Measurements from ENCODE around the gene ACOD1.

Gene ACOD1

DNA sequence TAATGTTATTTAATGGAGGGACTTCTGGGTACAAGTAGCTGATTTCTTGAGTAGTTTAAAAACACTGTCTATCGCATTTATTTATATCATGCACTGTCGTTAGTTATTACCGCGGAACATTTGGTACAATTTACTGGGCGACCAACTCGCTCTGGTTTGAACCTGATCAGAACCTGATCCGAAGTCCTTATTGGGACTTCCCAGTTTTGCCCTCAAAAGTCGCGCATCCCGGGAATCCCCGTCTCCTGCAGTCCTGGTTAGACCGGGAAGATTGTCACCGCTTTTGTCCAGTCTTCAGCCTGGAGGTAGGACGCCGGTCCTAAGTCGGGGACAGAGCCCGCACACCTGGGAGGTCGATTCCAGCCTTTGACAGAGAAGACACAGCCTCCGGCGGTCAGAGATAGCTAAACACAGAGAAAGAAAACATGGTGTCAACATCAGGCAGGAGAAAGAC is 44.3 kb downstream of the ACOD1 start:
- no peak for FAIRE-seq

DNA sequence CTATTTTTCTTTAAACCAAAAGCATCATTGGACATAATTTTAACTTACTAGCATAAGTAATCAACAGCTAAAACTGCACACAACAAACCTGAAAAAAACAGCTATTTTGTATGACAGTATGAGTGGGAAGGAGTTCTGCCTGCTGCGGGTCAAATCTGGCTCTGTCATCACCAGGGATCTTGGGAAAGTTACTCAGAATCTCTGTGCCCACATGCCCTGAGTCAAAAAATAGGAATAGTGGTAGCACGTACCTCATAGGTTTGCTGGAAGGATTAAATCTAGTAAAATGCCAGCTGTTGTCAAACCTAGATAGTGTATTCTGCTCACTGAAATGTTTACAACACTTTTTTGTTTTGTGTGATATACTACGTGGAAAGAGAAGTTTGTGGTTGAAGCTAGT is 44.7 kb downstream of the ACOD1 start:
- no peak for FAIRE-seq

DNA sequence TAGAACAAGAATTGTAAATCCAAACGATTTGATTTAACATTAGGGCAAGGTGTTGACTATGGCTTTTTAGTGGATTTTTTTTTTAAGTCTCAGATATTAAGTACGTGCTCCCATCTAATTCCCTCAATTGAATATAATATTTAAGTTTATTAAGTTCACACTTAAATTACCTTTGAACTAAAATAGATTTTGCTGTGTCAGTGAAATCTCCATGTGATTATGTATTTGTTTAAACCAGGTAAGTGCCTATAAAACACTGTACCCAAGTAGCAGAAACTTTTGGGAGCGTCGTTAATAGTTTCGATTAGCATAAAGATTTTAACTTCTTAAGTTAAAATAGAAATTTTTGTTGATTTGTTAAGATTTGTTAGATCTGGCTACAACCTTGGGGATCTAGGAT is 45.2 kb downstream of the ACOD1 start:
- FAIRE-seq = no peak

DNA sequence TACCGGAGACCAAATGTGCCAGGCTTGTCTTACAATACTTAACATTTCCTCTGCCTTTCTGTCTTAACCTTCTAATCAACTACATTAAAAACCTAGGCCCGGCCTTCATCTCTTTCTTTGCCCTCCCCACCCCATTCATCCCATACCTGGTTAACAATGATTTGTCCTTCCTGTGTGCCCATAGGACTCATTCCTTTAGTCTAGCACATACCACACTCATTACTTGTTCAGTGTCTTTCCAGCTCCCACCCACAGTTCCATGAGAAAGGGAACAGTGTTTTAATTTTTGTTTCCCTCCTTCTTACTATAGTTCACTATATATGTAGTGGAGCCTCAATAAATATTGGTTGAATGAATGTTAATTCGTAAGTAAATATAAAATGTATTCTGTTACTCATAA is 46.0 kb downstream of the ACOD1 start:
- no peak for FAIRE-seq

DNA sequence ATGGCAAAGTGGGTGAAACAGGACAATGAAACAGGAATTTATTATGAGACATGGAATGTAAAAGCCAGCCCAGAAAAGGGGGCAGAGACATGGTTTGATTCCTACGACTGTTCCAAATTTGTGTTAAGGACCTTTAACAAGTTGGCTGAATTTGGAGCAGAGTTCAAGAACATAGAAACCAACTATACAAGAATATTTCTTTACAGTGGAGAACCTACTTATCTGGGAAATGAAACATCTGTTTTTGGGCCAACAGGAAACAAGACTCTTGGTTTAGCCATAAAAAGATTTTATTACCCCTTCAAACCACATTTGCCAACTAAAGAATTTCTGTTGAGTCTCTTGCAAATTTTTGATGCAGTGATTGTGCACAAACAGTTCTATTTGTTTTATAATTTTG is 52.2 kb downstream of the ACOD1 start:
- FAIRE-seq = no peak

- no peak for FAIRE-seq
Measured at GRCh38 chr13:77001540-77001939, 53.2 kb downstream of the ACOD1 start.

DNA sequence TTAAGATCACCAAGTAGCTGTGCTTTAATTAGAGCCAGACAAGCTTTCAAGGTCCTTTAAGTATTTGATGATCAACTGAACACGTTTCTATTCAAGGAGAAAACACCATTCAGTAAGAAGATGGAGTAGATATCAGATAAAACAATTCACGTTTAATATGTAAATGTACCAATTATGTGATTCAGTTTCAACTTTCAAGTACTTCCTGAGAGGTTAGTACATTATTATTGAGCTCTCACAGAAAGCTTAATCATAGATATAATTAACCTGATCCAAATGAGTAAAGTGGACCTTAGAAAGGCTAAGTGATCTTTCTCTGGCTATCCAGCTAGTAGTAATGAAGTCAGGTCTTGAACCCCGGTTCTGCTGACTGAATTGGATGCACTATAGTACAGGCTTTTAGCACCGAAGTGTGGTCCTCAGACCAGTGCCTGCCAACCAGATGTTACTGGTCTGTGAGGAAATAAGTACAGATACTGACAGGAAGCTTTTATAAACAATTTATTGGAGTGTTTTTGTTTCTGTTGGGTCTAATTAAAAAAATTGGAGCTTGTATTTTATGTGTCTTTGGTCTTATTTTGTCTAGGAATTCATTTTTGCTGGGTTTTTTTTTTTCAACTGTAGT is 53.8 kb downstream of the ACOD1 start:
- no peak for FAIRE-seq

- no peak for FAIRE-seq
Measured at GRCh38 chr13:77002590-77003190, 54.4 kb downstream of the ACOD1 start.

Measured in colon (tissue), 2 donors.